ENCODE measurements around the gene SRY.

SRY gene

GRCh38 chrY:2797991-2798390, 10.5 kb upstream of the SRY start:
- no peak for TF ChIP-seq CTCF (IDR thresholded peaks at IDR 0.05; ENCODE audit: low read depth, low read length, missing control alignments)
- H3K4me3 ChIP-seq (replicated peaks; ENCODE audit: low read depth, low read length): no peak overlapping the region
- no peak for DNase-seq (ENCODE audit: extremely low read depth, low read depth)

- DNase-seq (ENCODE audit: extremely low read depth, low read depth): no peak
- no peak overlapping the region for H3K4me3 ChIP-seq (replicated peaks; ENCODE audit: low read depth, low read length)
- TF ChIP-seq CTCF (IDR thresholded peaks at IDR 0.05; ENCODE audit: low read depth, low read length, missing control alignments): no peak
These were observed 9.6 kb upstream of the SRY start for GRCh38 chrY:2796977-2797523.

GRCh38 chrY:2789756-2790155, 2.3 kb upstream of the SRY start:
- no peak for TF ChIP-seq CTCF (IDR thresholded peaks at IDR 0.05; ENCODE audit: low read depth, low read length, missing control alignments)
- no peak for DNase-seq (ENCODE audit: extremely low read depth, low read depth)
- H3K4me3 ChIP-seq (replicated peaks; ENCODE audit: low read depth, low read length): no peak overlapping the region

GRCh38 chrY:2786876-2787512, 488 bp downstream of the SRY start:
- no peak overlapping the region for H3K4me3 ChIP-seq (replicated peaks; ENCODE audit: low read depth, low read length)
- TF ChIP-seq CTCF (IDR thresholded peaks at IDR 0.05; ENCODE audit: low read depth, low read length, missing control alignments): no peak
- DNase-seq (ENCODE audit: extremely low read depth, low read depth): no peak
